Hepatocyte (in vitro differentiated cells): ENCODE measurements around the gene MAP4K5. TPM values are rescaled to one million over a fixed set of nuclear protein-coding genes. Genes with fewer than 3 reads are reported as not detected.

Experiments
- DNase-seq: peaks from one replicate; pipeline ENCODE4 v3.0.0-alpha.2; 2016; ENCODE audit warnings: low spot score
- H2AFZ ChIP-seq: fragments of 200-600 bp; sonication (generic); 2 replicates; pipeline ENCODE4 v1.6.0; 2016; ENCODE audit warnings: antibody characterized with exemption, mild to moderate bottlenecking
- H3K27ac ChIP-seq: fragments of 200-600 bp; sonication (generic); 2 replicates; pipeline ENCODE4 v1.5.1; 2016; ENCODE audit warnings: mild to moderate bottlenecking
- H3K27me3 ChIP-seq: fragments of 200-600 bp; sonication (generic); 2 replicates; pipeline ENCODE4 v1.6.1; 2016
- H3K36me3 ChIP-seq: fragments of 200-600 bp; sonication (generic); replicated peaks from 2 replicates; pipeline ENCODE4 v1.5.1; 2016; ENCODE audit warnings: low read depth; ENCODE audit not compliant: insufficient read depth
- H3K4me1 ChIP-seq: fragments of 200-600 bp; sonication (generic); 2 replicates; pipeline ENCODE4 v1.5.1; 2016; ENCODE audit warnings: mild to moderate bottlenecking, moderate library complexity; ENCODE audit not compliant: insufficient read depth
- H3K4me2 ChIP-seq: fragments of 200-600 bp; sonication (generic); 2 replicates; pipeline ENCODE4 v1.6.0; 2016
- H3K4me3 ChIP-seq: fragments of 200-600 bp; sonication (generic); 2 replicates; pipeline ENCODE4 v1.5.1; 2016; ENCODE audit warnings: mild to moderate bottlenecking
- H3K79me2 ChIP-seq: fragments of 200-600 bp; sonication (generic); 2 replicates; pipeline ENCODE4 v1.6.0; 2017; ENCODE audit warnings: mild to moderate bottlenecking
- H3K9me2 ChIP-seq: fragments of 200-600 bp; sonication (generic); replicated peaks from 2 replicates; pipeline ENCODE4 v1.6.0; 2017; ENCODE audit warnings: mild to moderate bottlenecking; ENCODE audit not compliant: insufficient read depth
- H3K9me3 ChIP-seq: fragments of 200-600 bp; sonication (generic); 2 replicates; pipeline ENCODE4 v1.5.1; 2016; ENCODE audit warnings: low read depth, mild to moderate bottlenecking
- H4K20me1 ChIP-seq: fragments of 200-600 bp; sonication (generic); 2 replicates; pipeline ENCODE4 v1.6.0; 2016; ENCODE audit warnings: mild to moderate bottlenecking; ENCODE audit not compliant: insufficient read depth, poor library complexity, severe bottlenecking
- EZH2 ChIP-seq: fragments of 200-600 bp; sonication (generic); IDR thresholded peaks from 2 replicates; pipeline ENCODE4 v1.6.1; 2016; ENCODE audit warnings: antibody characterized with exemption, mild to moderate bottlenecking, borderline replicate concordance
- EZH2phosphoT487 ChIP-seq: fragments of 200-600 bp; sonication (generic); IDR thresholded peaks from one replicate; pipeline ENCODE4 v1.6.1; 2018; ENCODE audit warnings: antibody characterized with exemption, mild to moderate bottlenecking, low read depth, moderate library complexity; ENCODE audit not compliant: unreplicated experiment, severe bottlenecking
- WGBS: methylation state at CpG from one replicate; pipeline ENCODE4 v1.1.6; 2016; ENCODE audit warnings: low lambda C conversion rate; ENCODE audit errors: missing lambda C conversion rate; 5-methylcytosine and 5-hydroxymethylcytosine counted together
- polyA plus RNA-seq: library from polyadenylated mRNA; unstranded; fragments of >200 nt; fragmentation: Nextera tagmentation; extraction: Ambion mirVana; gene quantifications from 2 replicates; pipeline ENCODE4 v1.2.1, GENCODE V29; 2016
- total RNA-seq: library from RNA; depleted of rRNA; stranded (reverse); fragments of >200 nt; gene quantifications from 2 replicates; pipeline ENCODE4 v1.2.3, GENCODE V29; 2014
- TF ChIP-seq, protein P1 (sequence below): fragments of 200-600 bp; sonication (generic); IDR thresholded peaks from 2 replicates; pipeline ENCODE4 v1.5.1; 2016; ENCODE audit warnings: antibody characterized with exemption, mild to moderate bottlenecking; ENCODE audit not compliant: poor library complexity

Gene MAP4K5
- total and polyA plus RNA-seq, 2 experiments from 2014 or later = 41.0 to 98.6 TPM

DNA sequence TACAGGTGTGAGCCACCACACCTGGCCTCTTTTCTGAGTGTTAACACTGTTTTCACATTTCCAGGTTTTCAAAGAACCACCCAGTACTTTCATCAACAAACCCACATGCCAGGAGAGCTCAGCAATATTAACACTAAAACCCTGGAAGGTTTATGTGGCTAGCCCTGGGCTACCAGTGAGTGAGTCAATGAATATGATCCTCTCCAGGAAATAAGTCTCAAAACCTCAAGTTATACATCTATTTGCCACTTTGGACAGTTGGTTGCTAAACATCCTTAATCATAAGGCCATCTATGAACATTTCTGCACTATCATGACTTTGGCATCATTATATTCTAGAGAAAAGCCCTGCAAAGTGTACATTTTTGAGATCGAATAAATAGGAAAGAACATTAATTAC lies 129.4 kb downstream of the MAP4K5 start:
- Histone ChIP-seq H3K9me3 (no peaks in the 10 kb centered on the region), H3K9me2 (no peaks in the 10 kb centered on the region), H3K79me2 (no peaks in the 10 kb centered on the region), H3K4me3 (no peak overlapping the region), H3K27me3 (no peaks in the 10 kb centered on the region), H4K20me1 (no peaks in the 10 kb centered on the region), H3K27ac (peak overlapping the region; percentile 36), H3K4me2 (no peak overlapping the region), H3K36me3 (no peaks in the 10 kb centered on the region), H3K4me1 (peaks cover 5% of the 10 kb centered on the region), H2AFZ (no peak overlapping the region)
- WGBS = 91% methylated on average over 1 of the region's 1 CpG
- TF ChIP-seq, protein P1, sequence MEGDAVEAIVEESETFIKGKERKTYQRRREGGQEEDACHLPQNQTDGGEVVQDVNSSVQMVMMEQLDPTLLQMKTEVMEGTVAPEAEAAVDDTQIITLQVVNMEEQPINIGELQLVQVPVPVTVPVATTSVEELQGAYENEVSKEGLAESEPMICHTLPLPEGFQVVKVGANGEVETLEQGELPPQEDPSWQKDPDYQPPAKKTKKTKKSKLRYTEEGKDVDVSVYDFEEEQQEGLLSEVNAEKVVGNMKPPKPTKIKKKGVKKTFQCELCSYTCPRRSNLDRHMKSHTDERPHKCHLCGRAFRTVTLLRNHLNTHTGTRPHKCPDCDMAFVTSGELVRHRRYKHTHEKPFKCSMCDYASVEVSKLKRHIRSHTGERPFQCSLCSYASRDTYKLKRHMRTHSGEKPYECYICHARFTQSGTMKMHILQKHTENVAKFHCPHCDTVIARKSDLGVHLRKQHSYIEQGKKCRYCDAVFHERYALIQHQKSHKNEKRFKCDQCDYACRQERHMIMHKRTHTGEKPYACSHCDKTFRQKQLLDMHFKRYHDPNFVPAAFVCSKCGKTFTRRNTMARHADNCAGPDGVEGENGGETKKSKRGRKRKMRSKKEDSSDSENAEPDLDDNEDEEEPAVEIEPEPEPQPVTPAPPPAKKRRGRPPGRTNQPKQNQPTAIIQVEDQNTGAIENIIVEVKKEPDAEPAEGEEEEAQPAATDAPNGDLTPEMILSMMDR = no peak
- no peak for TF ChIP-seq EZH2
- no peak for TF ChIP-seq EZH2phosphoT487
- DNase-seq = no peak

DNA sequence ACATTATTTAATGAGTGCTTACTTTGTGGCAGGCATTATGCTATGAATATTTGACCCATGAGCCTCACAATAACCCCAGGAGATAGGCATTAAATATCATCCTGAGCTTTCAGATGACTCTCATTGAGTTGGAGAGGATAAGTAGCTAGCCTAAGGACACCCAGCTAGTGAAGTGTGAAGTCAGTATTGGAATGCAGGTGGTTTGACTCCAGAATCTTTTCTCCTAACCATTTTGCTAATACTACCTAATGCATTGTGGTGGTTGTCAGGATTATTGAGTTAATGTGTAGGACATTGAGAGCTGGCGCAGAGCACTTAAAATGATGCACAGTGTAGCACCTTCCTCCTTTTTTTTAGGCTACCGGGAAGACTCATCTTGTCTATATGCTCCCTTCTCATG lies 131.9 kb downstream of the MAP4K5 start:
- no peaks in the 10 kb centered on the region for H3K79me2 ChIP-seq
- no peak overlapping the region for H3K4me2 ChIP-seq
- H3K9me3 ChIP-seq = no peaks in the 10 kb centered on the region
- no peaks in the 10 kb centered on the region for H3K27me3 ChIP-seq
- no peak overlapping the region for H3K4me3 ChIP-seq
- no peak overlapping the region for H2AFZ ChIP-seq
- no peak overlapping the region for H3K27ac ChIP-seq
- TF ChIP-seq, protein P1 = no peak
- no peak for TF ChIP-seq EZH2
- no peak for TF ChIP-seq EZH2phosphoT487
- peaks cover 14% of the 10 kb centered on the region for H3K4me1 ChIP-seq
- H4K20me1 ChIP-seq = no peaks in the 10 kb centered on the region
- no peak for DNase-seq
- no peaks in the 10 kb centered on the region for H3K36me3 ChIP-seq
- no peaks in the 10 kb centered on the region for H3K9me2 ChIP-seq
- WGBS = 98% methylated on average over 2 of the region's 2 CpGs

DNA sequence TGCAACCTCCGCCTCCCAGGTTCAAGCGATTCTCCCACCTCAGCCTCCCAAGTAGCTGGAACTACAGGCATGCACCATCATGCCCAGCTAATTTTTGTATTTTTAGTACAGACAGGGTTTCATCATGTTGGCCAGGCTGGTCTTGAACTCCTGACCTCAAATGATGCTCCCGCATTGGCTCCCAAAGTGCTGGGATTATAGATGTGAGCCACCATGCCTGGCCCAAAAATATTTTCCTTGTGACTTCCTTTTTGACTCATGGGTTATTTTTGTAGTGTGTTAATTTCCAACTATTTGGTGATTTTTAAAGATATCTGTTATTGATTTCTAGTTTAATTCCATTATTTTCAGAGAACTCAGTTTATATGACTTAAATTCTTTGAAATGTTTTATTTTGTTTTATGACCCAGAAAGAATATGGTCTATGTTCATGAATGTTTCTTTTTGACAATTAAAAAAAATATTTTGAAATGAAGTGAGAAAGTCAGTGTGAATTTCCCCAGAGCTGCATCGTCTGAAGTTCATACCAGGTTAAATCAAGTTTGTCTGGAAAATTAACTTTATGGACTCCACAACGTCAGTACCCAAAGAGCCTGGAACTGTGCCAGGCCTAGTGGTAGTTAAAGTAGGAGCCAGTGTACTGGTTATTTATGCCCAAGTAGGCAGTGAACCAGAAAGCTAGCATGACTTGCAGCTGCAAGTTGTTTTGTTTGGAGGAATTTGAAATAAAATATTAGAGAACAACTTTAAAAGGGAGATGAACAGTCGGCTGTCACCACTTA lies 132.9 kb downstream of the MAP4K5 start:
- H3K9me2 ChIP-seq = no peaks in the 10 kb centered on the region
- peaks cover 20% of the 10 kb centered on the region for H3K4me1 ChIP-seq
- no peak overlapping the region for H3K27ac ChIP-seq
- DNase-seq = peak; percentile 37
- no peaks in the 10 kb centered on the region for H3K27me3 ChIP-seq
- TF ChIP-seq EZH2 = no peak
- TF ChIP-seq EZH2phosphoT487 = no peak
- TF ChIP-seq, protein P1 = no peak
- no peak overlapping the region for H3K4me3 ChIP-seq
- WGBS = 78% methylated on average over 6 of the region's 6 CpGs
- H3K4me2 ChIP-seq = no peak overlapping the region
- H4K20me1 ChIP-seq = no peaks in the 10 kb centered on the region
- H3K9me3 ChIP-seq = no peaks in the 10 kb centered on the region
- no peaks in the 10 kb centered on the region for H3K79me2 ChIP-seq
- no peak overlapping the region for H2AFZ ChIP-seq
- no peaks in the 10 kb centered on the region for H3K36me3 ChIP-seq
